HepG2 (cell line): ENCODE measurements around the gene C6orf136. TPM values are rescaled to one million over a fixed set of nuclear protein-coding genes. Genes with fewer than 3 reads are reported as not detected.

Source experiments
- ATAC-seq: fragments of 200-7000 bp; cut with Tn5 transposase; 3 replicates; pipeline ENCODE4 v1.9.1; 2020; ENCODE audit warnings: mild to moderate bottlenecking, moderate library complexity
- BruUV-seq: library from RNA; stranded (reverse); fragments of 400-500 nt; replicated peaks from 2 replicates; lab custom pipeline; 2021; lab: Mats Ljungman, UMichigan
- CTCF ChIA-PET: fragments of 300-600 bp; formaldehyde crosslinking; extraction: SDS; loops from one replicate; lab custom pipeline; 2021; ENCODE audit warnings: low total read pairs, inconsistent platforms, low intra/inter-chr PET ratio; lab: Yijun Ruan, JAX
- POLR2A ChIA-PET: fragments of 350-600 bp; sonication (Branson Sonifier 250); formaldehyde crosslinking; loops from one replicate; lab custom pipeline; 2020; ENCODE audit warnings: antibody characterized with exemption, inconsistent platforms; lab: Yijun Ruan, JAX
- DNase-seq: peaks from one replicate; pipeline ENCODE4 v3.0.0-alpha.2; 2015; ENCODE audit warnings: low spot score
- FAIRE-seq: peaks from 3 replicates; lab custom pipeline; 2011; peaks lifted over from hg19 to GRCh38; lab: Jason Lieb, UNC
- H2AFZ ChIP-seq: one replicate; pipeline ENCODE4 v1.6.1; 2011; ENCODE audit warnings: low read length, inconsistent platforms
- H3K27ac ChIP-seq: fragments of 300-600 bp; 3 replicates; pipeline ENCODE4 v1.8.0; 2011; ENCODE audit warnings: mixed run types, mild to moderate bottlenecking, mixed read lengths, low read length, inconsistent platforms; ENCODE audit not compliant: insufficient read depth; ENCODE audit errors: extremely low read length
- H3K27me3 ChIP-seq, 2 experiments: fragments of 200-600 bp in 1 of 2; 2 replicates in 1 of 2; 3 replicates in 1 of 2; pipeline versions ENCODE4 v1.6.0 to v1.8.0; 2011; ENCODE audit warnings: low read length in 2 of 2, mild to moderate bottlenecking in 2 of 2, moderate library complexity in 2 of 2, inconsistent platforms in 1 of 2; ENCODE audit not compliant: insufficient read depth in 2 of 2, control insufficient read depth in 1 of 2
- H3K36me3 ChIP-seq, 2 experiments: fragments of 200-600 bp in 1 of 2; replicated peaks in 1 of 2; 2 replicates in 1 of 2; 3 replicates in 1 of 2; pipeline versions ENCODE4 v1.5.1 to v1.8.0; 2011; ENCODE audit warnings: low read length in 2 of 2, inconsistent platforms in 1 of 2; ENCODE audit not compliant: insufficient read depth in 2 of 2, control insufficient read depth in 1 of 2
- H3K4me1 ChIP-seq: 2 replicates; pipeline ENCODE4 v1.5.1; 2012; ENCODE audit warnings: low read length, inconsistent platforms; ENCODE audit not compliant: insufficient read depth
- H3K4me2 ChIP-seq: 2 replicates; pipeline ENCODE4 v1.6.0; 2011; ENCODE audit warnings: low read depth, low read length, inconsistent platforms
- H3K4me3 ChIP-seq, 3 experiments: fragments of 200-600 bp in 1 of 3; sonication (generic), shearing (Covaris generic) in 1 of 3; replicated peaks in 1 of 3; 2 replicates each; pipeline ENCODE4 v1.5.1; 2011 to 2016; ENCODE audit warnings: low read length in 3 of 3, inconsistent platforms in 2 of 3, low read depth in 2 of 3, mild to moderate bottlenecking in 2 of 3, control low read depth in 1 of 3, mixed read lengths in 1 of 3; ENCODE audit not compliant: insufficient read depth in 1 of 3
- H3K79me2 ChIP-seq: one replicate; pipeline ENCODE4 v1.6.1; 2011; ENCODE audit warnings: low read length, inconsistent platforms; ENCODE audit not compliant: insufficient read depth
- H3K9ac ChIP-seq: 2 replicates; pipeline ENCODE4 v1.6.0; 2011; ENCODE audit warnings: mild to moderate bottlenecking, low read depth, low read length, inconsistent platforms; ENCODE audit not compliant: insufficient read depth
- H3K9me3 ChIP-seq: 2 replicates; pipeline ENCODE4 v1.5.1; 2012; ENCODE audit warnings: mild to moderate bottlenecking, low read length
- H4K20me1 ChIP-seq: 2 replicates; pipeline ENCODE4 v1.6.0; 2011; ENCODE audit warnings: inconsistent platforms, mild to moderate bottlenecking, low read length, moderate library complexity; ENCODE audit not compliant: insufficient read depth
- CCDC6 ChIP-seq: sonication (generic); formaldehyde crosslinking; IDR thresholded peaks from 2 replicates; pipeline ENCODE4 v1.8.1; 2022; ENCODE audit warnings: mild to moderate bottlenecking, missing genetic modification reagents, moderate library complexity
- CREBL2 ChIP-seq: sonication (generic); formaldehyde crosslinking; IDR thresholded peaks from 2 replicates; pipeline ENCODE4 v1.8.1; 2023; ENCODE audit warnings: missing genetic modification reagents, mild to moderate bottlenecking, borderline replicate concordance
- FOXP1 ChIP-seq, 2 experiments: fragments of 450-650 bp in 1 of 2; IDR thresholded peaks; 2 replicates each; pipeline ENCODE4 v1.6.1; 2017 to 2018; ENCODE audit warnings: antibody characterized with exemption in 1 of 2
- HNF4A ChIP-seq: sonication (generic); formaldehyde crosslinking; IDR thresholded peaks from 2 replicates; pipeline ENCODE4 v1.4.0; 2020; ENCODE audit warnings: missing genetic modification reagents
- NCOA1 ChIP-seq: sonication (generic); formaldehyde crosslinking; IDR thresholded peaks from 2 replicates; pipeline ENCODE4 v1.9.0; 2021; ENCODE audit warnings: missing genetic modification reagents
- NFIB ChIP-seq: sonication (generic); formaldehyde crosslinking; IDR thresholded peaks from 2 replicates; pipeline ENCODE4 v1.9.0; 2021; ENCODE audit warnings: missing genetic modification reagents, mild to moderate bottlenecking, borderline replicate concordance
- NFIC ChIP-seq: IDR thresholded peaks from 2 replicates; pipeline ENCODE4 v1.6.1; 2012; ENCODE audit warnings: mild to moderate bottlenecking, low read length, inconsistent platforms
- RFXAP ChIP-seq: sonication (generic); formaldehyde crosslinking; IDR thresholded peaks from 2 replicates; pipeline ENCODE4 v1.4.0; 2020; ENCODE audit warnings: missing genetic modification reagents, borderline replicate concordance
- TOE1 ChIP-seq: sonication (generic); formaldehyde crosslinking; IDR thresholded peaks from 2 replicates; pipeline ENCODE4 v1.4.0; 2020; ENCODE audit warnings: mild to moderate bottlenecking, missing genetic modification reagents
- ZFP82 ChIP-seq: sonication (generic); formaldehyde crosslinking; IDR thresholded peaks from 2 replicates; pipeline ENCODE4 v1.5.1; 2020; ENCODE audit warnings: mild to moderate bottlenecking, missing genetic modification reagents, borderline replicate concordance
- ZNF567 ChIP-seq: sonication (generic); formaldehyde crosslinking; IDR thresholded peaks from 2 replicates; pipeline ENCODE4 v1.8.1; 2023; ENCODE audit warnings: mild to moderate bottlenecking, missing genetic modification reagents, borderline replicate concordance
- WGBS: methylation state at CpG from one replicate; pipeline ENCODE4 v1.1.6; 2017; ENCODE audit warnings: low lambda C conversion rate; 5-methylcytosine and 5-hydroxymethylcytosine counted together
- in situ Hi-C: cut with HindIII; loops from 2 replicates; pipeline ENCODE4 v1.10.0; 2017; ENCODE audit warnings: low pct_unique_long_range_greater_than_20kb; ENCODE audit not compliant: extremely low pct_ligation_motif_present
- intact Hi-C: fragments of 100-400 bp; cut with micrococcal nuclease; formaldehyde crosslinking; loops from one replicate; pipeline ENCODE4 v1.10.0; 2022; ENCODE audit not compliant: unreplicated experiment
- polyA plus RNA-seq, 8 experiments: library from polyadenylated mRNA; depleted of rRNA in 3 of 8; stranded (reverse) in 7 of 8; unstranded in 1 of 8; fragments of >200 nt; fragmentation: Illumina TruSeq in 4 of 8; extraction: Trizol in 4 of 8; gene quantifications; 2 replicates each; pipeline versions ENCODE4 v1.2.1 to v1.2.3, GENCODE V29; 2011 to 2016; ENCODE audit warnings: low read depth in 4 of 8, missing spikeins in 1 of 8, mixed read lengths in 1 of 8; ENCODE audit not compliant: insufficient read depth in 1 of 8
- total RNA-seq, 5 experiments: library from RNA; depleted of rRNA; stranded (reverse); fragments of >200 nt; fragmentation: Illumina TruSeq; extraction: Trizol; gene quantifications; 2 replicates each; pipeline ENCODE4 v1.2.3, GENCODE V29; 2016; ENCODE audit warnings: low read depth in 1 of 5
- TF ChIP-seq, protein P1 (sequence below): sonication (generic); formaldehyde crosslinking; IDR thresholded peaks from 2 replicates; pipeline ENCODE4 v1.5.1; 2020; ENCODE audit warnings: mild to moderate bottlenecking, missing genetic modification reagents, moderate library complexity
- TF ChIP-seq, protein P2 (sequence below): sonication (generic); formaldehyde crosslinking; IDR thresholded peaks from 2 replicates; pipeline ENCODE4 v1.5.0; 2020; ENCODE audit warnings: missing genetic modification reagents
- TF ChIP-seq, protein P3 (sequence below): sonication (generic); formaldehyde crosslinking; IDR thresholded peaks from 2 replicates; pipeline ENCODE4 v1.4.0; 2020; ENCODE audit warnings: missing genetic modification reagents, mild to moderate bottlenecking, borderline replicate concordance

Gene C6orf136
- total and polyA plus RNA-seq, 2 of the 13 experiments (the other 11 are each of a cell fraction or from before 2014, with no cell fraction given): 12.0 to 26.2 TPM

DNA sequence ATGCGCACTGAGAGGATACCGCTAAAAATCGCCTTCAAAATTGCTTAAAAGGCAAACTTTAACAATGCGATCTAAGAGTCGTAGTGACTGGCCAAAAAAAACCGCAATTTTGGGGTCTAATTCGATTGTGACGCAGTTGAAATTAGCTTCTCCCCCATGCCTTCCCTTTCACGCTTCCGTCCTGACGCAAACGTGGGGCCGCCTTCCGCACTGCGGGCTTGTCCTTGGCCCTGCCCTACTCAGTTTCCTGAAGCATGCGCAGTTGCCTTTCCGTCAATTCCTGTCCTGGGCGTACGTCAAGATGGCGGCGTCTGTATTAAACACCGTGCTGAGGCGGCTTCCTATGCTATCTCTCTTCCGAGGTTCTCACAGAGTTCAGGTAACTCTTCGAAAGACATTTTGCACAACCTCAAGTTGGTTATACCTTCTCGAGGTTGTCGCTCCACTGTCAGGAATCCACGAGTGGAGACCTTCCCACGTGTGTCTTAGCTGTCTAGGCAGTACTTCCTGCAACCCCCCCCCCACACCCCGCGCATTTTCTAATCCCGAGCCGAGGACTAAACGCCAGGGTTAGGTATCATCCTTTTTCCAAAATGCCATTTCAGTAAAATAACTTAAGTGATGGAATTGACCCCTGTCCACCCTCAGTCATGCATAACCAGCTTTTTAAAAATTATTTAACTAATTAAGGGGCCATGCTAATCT lies 29.2 kb upstream of the C6orf136 start, which contains the start of gene MRPS18B:
Gene MRPS18B (plus strand): TSS at position 276 of the 705 bp plus-strand sequence. CDS start 26 bp downstream, at position 302.
- intact Hi-C loops: loop anchor here (2.0 to 5.0 kb wide), 3 partner anchors 40 to 103 kb away; partner anchors contain the start of genes DHX16 and TUBB
- WGBS: under 1% methylated on average over 34 of the region's 34 CpGs
- Histone ChIP-seq H2AFZ (peak within 1 kb of the TSS; percentile 59), H3K4me2 (peak within 1 kb of the TSS; percentile 88), H3K4me1 (peaks cover 31% of the 10 kb centered on the region), H4K20me1 (peaks cover 12% of the 10 kb centered on the region), H3K9me3 (no peaks in the 10 kb centered on the region), H3K79me2 (peaks cover 44% of the 10 kb centered on the region), H3K27ac (peak within 1 kb of the TSS; percentile 98), H3K9ac (peak within 1 kb of the TSS; percentile 100), H3K4me3 (peak within 1 kb of the TSS; percentile 87 to 97 (median 89)), H3K27me3 (no peaks in the 10 kb centered on the region; a peak in 1 of 5 replicates), H3K36me3 (peaks cover 6 to 22% of the 10 kb centered on the region in 2 experiments)
- POLR2A ChIA-PET: interaction anchor here (0.7 to 2.6 kb wide), 32 partner anchors 9 to 290 kb away, joined by 3 to 36 read pairs (median 6); partner anchors contain the start of genes ABCF1, ATAT1, C6orf136 and DDR1
- ATAC-seq (peak; percentile 86), FAIRE-seq (no peak), DNase-seq (peak; percentile 98)
- in situ Hi-C loops: no loop called here
- CTCF ChIA-PET: no interaction called here
- BruUV-seq: TSS peak; percentile 78
- TF ChIP-seq CCDC6 (CRISPR knock-in tag): peak; percentile 40; the same call in 1 of the 2 replicates
- TF ChIP-seq RFXAP (CRISPR knock-in tag): peak; percentile 67; the same call in 1 of the 2 replicates
- peak; percentile 100 for TF ChIP-seq CREBL2 (CRISPR knock-in tag)
- TF ChIP-seq NFIC: 0 out of 2 replicates have a peak, but pooled peaks have one; percentile 18
- TF ChIP-seq TOE1 (CRISPR knock-in tag): peak; percentile 84
- TF ChIP-seq FOXP1 (IDR thresholded peaks at IDR 0.05): no peak
- no peak for TF ChIP-seq FOXP1 (CRISPR knock-in tag; IDR thresholded peaks at IDR 0.05)
- TF ChIP-seq, protein P1, sequence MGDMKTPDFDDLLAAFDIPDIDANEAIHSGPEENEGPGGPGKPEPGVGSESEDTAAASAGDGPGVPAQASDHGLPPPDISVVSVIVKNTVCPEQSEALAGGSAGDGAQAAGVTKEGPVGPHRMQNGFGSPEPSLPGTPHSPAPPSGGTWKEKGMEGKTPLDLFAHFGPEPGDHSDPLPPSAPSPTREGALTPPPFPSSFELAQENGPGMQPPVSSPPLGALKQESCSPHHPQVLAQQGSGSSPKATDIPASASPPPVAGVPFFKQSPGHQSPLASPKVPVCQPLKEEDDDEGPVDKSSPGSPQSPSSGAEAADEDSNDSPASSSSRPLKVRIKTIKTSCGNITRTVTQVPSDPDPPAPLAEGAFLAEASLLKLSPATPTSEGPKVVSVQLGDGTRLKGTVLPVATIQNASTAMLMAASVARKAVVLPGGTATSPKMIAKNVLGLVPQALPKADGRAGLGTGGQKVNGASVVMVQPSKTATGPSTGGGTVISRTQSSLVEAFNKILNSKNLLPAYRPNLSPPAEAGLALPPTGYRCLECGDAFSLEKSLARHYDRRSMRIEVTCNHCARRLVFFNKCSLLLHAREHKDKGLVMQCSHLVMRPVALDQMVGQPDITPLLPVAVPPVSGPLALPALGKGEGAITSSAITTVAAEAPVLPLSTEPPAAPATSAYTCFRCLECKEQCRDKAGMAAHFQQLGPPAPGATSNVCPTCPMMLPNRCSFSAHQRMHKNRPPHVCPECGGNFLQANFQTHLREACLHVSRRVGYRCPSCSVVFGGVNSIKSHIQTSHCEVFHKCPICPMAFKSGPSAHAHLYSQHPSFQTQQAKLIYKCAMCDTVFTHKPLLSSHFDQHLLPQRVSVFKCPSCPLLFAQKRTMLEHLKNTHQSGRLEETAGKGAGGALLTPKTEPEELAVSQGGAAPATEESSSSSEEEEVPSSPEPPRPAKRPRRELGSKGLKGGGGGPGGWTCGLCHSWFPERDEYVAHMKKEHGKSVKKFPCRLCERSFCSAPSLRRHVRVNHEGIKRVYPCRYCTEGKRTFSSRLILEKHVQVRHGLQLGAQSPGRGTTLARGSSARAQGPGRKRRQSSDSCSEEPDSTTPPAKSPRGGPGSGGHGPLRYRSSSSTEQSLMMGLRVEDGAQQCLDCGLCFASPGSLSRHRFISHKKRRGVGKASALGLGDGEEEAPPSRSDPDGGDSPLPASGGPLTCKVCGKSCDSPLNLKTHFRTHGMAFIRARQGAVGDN: peak; percentile 98
- no peak for TF ChIP-seq HNF4A
- TF ChIP-seq ZFP82 (CRISPR knock-in tag): no peak
- TF ChIP-seq NFIB (CRISPR knock-in tag): no peak
- TF ChIP-seq, protein P2, sequence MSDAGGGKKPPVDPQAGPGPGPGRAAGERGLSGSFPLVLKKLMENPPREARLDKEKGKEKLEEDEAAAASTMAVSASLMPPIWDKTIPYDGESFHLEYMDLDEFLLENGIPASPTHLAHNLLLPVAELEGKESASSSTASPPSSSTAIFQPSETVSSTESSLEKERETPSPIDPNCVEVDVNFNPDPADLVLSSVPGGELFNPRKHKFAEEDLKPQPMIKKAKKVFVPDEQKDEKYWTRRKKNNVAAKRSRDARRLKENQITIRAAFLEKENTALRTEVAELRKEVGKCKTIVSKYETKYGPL (CRISPR knock-in tag): no peak
- TF ChIP-seq ZNF567 (CRISPR knock-in tag): peak; percentile 99
- peak; percentile 15; the same call in 1 of the 2 replicates for TF ChIP-seq NCOA1 (CRISPR knock-in tag)
- TF ChIP-seq, protein P3, sequence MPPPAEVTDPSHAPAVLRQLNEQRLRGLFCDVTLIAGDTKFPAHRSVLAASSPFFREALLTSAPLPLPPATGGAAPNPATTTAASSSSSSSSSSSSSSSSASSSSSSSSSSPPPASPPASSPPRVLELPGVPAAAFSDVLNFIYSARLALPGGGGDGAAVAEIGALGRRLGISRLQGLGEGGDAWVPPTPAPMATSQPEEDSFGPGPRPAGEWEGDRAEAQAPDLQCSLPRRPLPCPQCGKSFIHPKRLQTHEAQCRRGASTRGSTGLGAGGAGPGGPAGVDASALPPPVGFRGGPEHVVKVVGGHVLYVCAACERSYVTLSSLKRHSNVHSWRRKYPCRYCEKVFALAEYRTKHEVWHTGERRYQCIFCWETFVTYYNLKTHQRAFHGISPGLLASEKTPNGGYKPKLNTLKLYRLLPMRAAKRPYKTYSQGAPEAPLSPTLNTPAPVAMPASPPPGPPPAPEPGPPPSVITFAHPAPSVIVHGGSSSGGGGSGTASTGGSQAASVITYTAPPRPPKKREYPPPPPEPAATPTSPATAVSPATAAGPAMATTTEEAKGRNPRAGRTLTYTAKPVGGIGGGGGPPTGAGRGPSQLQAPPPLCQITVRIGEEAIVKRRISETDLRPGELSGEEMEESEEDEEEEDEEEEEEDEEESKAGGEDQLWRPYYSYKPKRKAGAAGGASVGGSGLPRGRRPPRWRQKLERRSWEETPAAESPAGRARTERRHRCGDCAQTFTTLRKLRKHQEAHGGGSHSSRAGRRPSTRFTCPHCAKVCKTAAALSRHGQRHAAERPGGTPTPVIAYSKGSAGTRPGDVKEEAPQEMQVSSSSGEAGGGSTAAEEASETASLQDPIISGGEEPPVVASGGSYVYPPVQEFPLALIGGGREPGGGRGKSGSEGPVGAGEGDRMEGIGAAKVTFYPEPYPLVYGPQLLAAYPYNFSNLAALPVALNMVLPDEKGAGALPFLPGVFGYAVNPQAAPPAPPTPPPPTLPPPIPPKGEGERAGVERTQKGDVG (CRISPR knock-in tag): peak; percentile 29; the same call in 1 of the 2 replicates
